ENCODE measurements around the gene STK10.

Gene STK10

DNA sequence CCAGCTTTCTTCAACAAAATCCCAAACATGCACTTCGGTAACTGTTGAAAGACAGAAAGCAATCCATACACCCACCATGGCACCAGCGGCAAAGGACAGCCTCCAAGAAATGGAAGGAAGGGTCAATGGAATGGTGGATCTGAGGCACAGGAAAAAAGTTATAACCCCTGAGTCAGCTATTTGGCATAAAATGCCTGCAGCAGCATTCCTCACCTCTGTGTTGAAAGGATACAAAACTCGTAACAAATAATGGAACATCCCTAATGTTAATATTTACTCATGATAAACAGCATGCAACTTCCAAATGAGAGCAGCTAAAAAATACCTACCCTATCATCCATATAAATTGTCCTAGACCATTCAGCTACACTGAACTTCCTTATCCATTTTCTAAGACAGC, 191.0 kb downstream of the STK10 start:
- DNase-seq (ENCODE audit: low read depth, low spot score): no peak
- TF ChIP-seq, protein P1, sequence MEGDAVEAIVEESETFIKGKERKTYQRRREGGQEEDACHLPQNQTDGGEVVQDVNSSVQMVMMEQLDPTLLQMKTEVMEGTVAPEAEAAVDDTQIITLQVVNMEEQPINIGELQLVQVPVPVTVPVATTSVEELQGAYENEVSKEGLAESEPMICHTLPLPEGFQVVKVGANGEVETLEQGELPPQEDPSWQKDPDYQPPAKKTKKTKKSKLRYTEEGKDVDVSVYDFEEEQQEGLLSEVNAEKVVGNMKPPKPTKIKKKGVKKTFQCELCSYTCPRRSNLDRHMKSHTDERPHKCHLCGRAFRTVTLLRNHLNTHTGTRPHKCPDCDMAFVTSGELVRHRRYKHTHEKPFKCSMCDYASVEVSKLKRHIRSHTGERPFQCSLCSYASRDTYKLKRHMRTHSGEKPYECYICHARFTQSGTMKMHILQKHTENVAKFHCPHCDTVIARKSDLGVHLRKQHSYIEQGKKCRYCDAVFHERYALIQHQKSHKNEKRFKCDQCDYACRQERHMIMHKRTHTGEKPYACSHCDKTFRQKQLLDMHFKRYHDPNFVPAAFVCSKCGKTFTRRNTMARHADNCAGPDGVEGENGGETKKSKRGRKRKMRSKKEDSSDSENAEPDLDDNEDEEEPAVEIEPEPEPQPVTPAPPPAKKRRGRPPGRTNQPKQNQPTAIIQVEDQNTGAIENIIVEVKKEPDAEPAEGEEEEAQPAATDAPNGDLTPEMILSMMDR (IDR thresholded peaks at IDR 0.05; ENCODE audit: insufficient read depth, low read length, missing control alignments): no peak
- CTCF ChIA-PET: interaction anchor here (0.8 to 2.6 kb wide), 5 partner anchors 11 to 85 kb away, joined by 3 to 10 read pairs (median 3); no protein-coding TSS in a partner anchor
- POLR2A ChIA-PET: interaction anchor here (1.0 kb wide), 1 partner anchor 10 kb away, joined by 4 read pairs; the partner anchor contains the start of gene FBXW11
- H3K4me3 ChIP-seq (ENCODE audit: low read depth, low read length): no peak overlapping the region

- DNase-seq (ENCODE audit: low read depth, low spot score): no peak
- TF ChIP-seq, protein P1 (IDR thresholded peaks at IDR 0.05; ENCODE audit: insufficient read depth, low read length, missing control alignments): no peak
- no peak overlapping the region for H3K4me3 ChIP-seq (ENCODE audit: low read depth, low read length)
- ChIA-PET POLR2A (no interaction called here), CTCF (interaction anchor here (0.9 to 1.2 kb wide), 2 partner anchors 11 to 14 kb away, joined by 3 to 4 read pairs; partner anchors contain the start of gene FBXW11)
Measured at GRCh38 chr5:171992813-171993212, 195.2 kb downstream of the STK10 start.

DNA sequence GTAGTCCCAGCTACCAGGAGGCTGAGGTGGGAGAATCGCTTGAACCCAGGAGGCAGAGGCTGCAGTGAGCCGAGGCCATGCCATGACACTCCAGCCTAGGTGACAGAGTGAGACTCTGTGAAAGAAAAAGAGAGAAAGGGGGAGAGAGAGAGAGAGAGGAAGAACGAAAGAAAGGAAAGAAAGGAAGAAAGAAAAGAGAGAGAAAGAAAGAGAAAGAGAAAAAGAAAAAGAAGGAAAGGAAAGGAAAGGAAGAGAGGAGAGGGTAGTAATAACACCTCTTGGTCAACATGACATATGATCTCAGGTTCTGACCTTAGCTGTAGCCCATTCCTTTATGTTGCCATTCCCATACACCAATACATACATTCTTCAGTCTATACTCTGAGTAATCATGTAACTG, 195.7 kb downstream of the STK10 start:
- ChIA-PET POLR2A (no interaction called here), CTCF (interaction anchor here (0.6 to 1.2 kb wide), 3 partner anchors 11 to 31 kb away, joined by 3 to 4 read pairs (median 3); partner anchors contain the start of gene FBXW11)
- H3K4me3 ChIP-seq (ENCODE audit: low read depth, low read length): no peak overlapping the region
- TF ChIP-seq, protein P1 (IDR thresholded peaks at IDR 0.05; ENCODE audit: insufficient read depth, low read length, missing control alignments): no peak
- DNase-seq (ENCODE audit: low read depth, low spot score): no peak

Data from AG04449 (cell line).